Amniotic stem cell (primary cell): ENCODE data around the gene UTS2R.
"Not testable (repeated sequence)": the region's sequence is repeated elsewhere in the genome, so short reads cannot be mapped to it uniquely, and the experiment has no call there.

Source experiments
- DNase-seq: peaks from one replicate; lab custom pipeline; 2025; lab: John Stamatoyannopoulos, UW

The UTS2R gene

DNA sequence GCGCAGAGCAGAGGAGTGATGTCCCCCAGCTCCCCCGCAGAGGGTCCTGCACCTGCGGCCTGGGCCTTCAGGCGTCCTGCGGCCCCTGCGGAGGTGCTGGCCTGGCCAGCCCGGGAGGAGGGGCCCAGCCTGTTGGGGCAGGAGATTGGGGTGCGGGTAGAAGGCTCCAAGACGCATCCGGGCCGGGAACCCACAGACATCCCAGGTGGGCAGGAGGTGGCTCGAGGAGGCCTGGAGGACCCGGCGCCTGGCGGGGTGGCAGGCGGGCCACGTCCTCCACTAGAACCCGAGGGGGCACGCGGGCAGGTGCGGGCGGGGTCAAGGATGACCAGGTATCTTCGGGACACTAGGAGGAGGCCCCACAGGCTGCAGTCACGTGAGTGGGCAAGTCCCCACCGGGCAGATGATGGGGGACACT is 37.4 kb upstream of the UTS2R start:
- no peak for DNase-seq

DNA sequence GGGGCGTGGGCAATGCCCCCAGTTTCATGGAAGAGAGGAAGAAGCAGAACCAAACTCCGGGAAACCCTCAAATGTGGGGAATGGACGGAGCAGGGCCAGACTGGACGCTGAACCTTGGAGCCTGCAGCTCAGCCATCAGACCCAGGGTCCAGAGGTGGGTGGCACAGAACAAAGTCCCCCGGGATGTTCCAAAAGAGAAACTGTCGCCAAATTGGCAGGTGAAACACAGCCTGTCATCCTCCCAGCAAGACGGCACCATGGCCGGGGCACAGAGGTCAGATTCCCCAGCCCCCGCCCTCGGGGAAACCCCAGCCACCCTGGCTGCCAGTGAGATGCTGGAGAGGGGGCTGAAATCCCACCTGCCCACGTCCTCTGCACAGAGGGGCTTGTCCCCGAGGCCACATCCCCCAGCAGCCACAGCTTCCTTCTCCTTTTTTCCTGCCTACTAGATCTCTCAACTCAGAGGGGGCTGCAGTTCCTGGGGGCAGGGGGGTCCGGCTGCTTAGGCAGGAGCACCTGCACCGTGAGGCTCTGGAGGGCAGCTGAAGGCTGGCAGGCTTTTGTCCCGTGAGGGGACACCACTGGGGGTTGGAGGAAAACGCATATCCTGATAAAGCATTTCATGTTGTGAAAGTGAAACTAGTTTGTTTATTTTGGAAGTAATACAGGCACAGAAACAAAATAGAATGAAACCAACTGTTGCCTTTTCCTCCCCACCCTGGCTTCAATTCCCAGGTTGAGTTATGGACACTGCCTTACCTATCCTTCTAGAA is 36.8 kb upstream of the UTS2R start:
- no peak for DNase-seq

DNA sequence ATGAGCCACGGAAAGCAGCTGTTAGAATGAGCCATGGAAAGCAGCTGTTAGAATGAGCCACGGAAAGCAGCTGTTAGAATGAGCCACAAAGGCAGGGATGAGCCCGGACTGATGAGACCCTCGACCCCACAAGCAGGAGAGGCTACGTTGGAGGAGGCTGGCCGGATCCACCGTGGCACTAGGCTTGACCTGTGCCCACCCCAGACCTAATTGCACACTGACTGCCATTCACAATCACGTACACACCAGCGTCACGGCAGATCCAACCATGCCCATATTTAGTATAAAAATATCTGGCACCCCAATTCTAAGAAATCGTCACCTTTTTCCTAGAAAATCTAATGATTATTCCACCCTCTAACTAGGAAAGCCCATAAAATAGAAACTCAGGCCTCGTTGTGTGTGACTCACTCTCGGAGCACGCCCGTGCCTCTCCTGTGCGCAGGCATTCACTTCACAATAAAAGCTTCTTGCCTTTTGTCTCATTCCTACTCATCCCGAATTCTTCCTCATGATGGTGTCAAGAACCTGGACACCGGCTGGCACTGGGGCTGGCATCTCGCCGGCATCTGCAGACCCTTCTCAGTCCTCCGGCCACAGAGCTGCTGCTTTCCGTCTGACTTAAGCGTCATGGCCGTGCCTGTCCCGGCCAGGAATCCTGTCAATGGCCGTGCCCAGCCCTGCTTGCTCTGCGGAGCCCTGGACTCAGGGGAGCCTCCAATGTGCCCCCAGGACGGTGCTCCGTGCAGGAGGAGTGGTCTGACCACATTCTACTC is 32.5 kb upstream of the UTS2R start:
- no peak for DNase-seq

DNA sequence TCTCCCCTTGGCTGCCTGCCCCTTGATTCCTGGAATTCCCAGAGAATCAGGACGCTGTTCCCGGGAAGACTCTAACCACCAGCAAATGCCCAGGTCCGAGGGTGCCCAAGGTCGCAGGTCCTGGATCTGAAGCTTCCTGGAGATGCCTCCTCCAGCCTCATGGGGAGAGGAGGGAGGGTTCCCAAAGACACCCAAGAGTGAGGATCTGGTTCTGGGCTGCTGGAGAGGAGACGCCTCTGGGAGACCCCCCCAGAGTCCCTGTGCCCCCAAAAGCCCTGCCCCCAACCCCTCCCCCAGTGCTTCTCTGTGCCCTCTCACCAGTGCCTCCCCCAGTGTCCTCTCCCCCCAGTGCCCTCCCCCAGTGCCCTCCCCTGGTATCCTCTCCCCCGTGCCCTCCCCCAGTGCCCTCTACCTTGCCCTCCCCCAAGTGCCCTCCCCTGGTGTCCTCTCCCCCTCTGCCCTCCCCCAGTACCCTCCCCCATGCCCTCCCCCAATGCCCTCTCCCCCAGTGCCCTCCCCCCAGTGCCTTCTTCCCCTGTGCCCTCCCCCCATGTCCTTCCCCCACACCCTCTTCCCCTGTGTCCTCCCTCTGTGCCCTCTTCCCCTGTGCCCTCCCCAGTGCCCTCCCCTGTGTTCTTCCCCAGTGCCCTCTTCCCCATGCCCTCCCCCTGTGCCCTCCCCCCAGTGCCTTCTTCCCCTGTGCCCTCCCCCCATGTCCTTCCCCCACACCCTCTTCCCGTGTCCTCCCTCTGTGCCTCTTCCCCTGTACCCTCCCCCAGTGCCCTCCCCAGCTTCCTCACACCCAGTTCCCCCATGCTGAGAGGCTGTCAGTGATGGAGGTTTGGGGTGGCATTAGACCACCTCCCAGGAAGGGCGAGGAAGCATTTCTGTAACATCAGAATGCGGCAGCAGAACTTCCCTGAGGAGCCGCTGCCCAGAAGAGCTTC is 31.7 kb upstream of the UTS2R start:
- no peak for DNase-seq

- no peak for DNase-seq
These were observed 29.0 kb upstream of the UTS2R start for GRCh38 chr17:82342361-82343079.

DNA sequence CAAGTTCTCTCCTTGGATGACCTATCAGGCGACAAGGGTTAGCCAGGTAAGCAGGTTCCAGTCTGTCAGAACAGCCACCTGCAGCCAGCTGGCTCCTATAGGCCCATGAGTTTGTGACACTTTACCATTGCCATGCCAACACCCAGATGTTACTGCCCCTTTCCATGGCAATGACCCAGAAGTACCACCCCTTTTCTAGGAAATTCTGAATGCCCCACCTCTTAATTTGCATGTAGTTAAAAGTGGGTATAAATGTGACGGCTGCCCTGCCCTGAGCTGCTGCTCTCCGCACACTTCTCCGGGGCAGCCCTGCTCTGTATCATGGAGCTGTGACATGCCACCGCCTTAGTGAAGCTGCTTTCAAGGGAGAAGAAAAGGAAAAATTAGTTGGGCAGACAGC is 28.0 kb upstream of the UTS2R start:
- no peak for DNase-seq

DNA sequence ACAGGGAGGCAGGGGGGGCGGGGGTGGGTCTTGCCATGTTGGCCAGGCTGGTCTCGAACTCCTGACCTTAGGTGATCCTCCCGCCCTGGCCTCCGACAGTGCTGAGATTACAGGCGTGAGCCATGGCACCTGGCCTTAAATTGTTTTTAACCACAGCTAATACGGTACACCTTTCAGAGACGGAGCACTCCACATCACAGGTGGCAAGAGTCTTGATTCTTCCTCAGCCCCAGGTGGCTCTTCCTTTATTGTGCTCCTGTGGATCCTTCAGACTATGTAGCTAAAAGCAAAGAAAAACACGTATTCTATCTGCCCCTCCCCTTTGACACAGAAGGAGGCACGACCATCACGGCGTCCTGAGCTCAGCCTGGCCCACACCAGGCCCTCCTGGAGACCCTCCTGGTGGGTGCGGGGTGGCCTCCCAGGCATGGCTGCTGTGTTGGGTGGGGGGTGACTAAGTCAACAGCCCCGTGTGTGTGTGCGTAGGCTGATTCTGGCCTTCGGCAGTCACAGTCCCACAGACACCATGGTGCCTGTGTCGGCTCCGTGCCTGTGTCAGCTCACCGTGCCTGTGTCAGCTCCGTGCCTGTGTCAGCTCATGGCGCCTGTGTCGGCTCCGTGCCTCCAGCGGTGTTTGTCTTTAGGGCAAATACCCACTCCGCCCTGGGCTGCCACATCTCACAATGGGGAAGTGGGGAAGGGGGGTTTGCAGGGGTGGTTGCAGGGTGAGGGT is 27.2 kb upstream of the UTS2R start:
- DNase-seq: no peak

GRCh38 chr17:82345151-82345976 is 26.2 kb upstream of the UTS2R start:
- DNase-seq: no peak

DNA sequence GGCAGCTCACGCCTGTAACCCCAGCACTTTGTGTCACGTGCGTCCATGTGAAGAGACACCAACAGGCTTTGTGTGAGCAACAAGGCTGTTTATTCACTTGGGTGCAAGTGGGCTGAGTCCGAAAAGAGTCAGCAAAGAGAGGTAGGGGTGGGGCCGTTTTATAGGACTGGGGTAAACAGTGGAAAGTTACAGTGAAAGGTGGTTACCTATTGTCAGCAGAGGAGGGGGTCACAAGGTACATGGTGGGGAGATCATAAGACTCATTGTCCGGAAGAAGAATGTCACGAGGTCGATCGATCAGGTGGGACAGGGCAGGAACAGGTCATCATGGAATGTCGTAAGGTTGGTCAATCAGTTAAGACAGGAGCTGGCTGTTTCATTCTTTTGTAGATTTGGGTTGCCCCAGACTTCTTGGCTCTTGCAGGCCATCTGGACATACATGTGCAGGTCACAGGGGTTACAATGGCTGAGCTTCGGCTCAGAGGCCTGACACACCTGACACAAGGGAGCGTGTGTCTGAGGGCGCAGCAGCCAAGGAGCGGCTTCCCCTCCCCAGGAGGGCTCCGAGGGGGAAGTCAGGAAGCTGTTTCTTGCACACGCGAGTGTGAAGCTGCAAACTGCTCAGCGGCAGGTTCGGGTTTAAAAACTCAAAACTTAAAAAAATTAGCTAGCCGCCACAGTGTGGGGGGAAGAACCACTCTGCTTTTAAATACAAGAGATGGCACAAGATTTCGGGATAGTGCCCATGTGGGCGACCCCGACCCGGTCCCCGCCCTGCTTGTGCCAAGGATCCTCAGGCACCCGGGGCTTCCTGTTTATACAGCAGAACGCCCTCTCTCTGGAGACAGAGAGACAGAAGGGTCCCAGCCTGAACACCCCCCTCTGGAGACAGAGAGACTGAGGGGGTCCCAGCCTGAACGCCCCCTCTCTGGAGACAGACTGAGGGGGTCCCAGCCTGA is 24.9 kb upstream of the UTS2R start:
- no peak for DNase-seq

DNA sequence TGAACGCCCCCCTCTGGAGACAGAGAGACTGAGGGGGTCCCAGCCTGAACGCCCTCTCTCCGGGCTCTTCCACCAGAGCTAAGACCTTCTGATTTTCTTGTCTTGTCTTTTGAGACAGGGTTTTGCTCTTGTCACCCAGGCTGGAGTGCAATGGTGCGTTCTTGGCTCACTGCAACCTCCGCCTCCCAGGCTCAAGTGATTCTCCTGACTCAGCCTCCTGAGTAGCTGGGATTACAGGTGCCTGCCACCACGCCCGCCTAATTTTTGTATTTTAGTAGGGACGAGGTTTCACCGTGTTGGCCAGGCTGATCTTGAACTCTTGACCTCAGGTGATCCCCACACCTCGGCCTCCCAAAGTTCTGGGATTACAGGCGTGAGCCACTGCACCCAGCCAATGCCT is 23.6 kb upstream of the UTS2R start:
- DNase-seq: not testable (repeated sequence)

GRCh38 chr17:82348434-82348833 is 23.1 kb upstream of the UTS2R start:
- DNase-seq: no peak

GRCh38 chr17:82348866-82349265 is 22.7 kb upstream of the UTS2R start:
- no peak for DNase-seq

- DNase-seq: no peak
These were observed 22.3 kb upstream of the UTS2R start for GRCh38 chr17:82349287-82349701.

- no peak for DNase-seq
These were observed 21.2 kb upstream of the UTS2R start for GRCh38 chr17:82350182-82351030.

GRCh38 chr17:82351254-82351712 is 20.3 kb upstream of the UTS2R start:
- no peak for DNase-seq

DNA sequence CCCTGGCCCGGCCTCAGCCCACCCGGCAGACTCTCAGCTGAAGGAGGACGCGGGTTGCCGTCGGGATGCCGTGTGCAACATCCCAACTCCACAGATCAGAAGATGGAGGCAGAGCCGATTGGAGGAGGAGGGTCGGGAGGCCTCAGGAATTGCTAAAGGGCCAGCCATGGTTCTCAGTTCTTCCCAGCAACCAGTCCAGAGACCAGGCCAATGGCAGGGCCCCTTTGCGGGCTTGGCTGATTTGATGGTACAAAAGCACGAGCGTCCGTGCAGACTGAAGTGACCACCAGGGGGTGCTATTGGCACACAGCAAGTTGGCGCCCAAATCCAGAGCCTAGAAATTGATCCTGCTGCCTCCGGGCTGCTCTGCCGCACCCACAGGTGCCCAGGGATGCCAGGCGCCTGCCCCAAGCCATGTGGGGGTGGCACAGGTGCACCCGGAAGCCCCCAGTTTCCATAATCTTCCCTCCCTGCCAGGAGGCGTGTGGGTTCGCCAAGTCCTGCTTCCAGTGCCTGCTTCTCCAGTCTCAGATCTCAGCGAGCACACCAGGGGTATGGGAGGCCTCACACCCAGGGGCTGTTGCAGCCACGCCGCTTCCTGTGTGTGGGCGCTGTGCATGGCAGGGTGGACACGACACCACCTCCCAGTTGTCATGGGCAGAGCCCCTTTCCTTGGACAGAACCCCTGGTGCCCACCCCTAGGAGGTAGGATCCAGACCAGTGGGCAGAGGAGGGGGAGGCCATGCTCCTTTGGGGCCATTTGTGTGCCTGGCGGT is 19.7 kb upstream of the UTS2R start:
- peak; percentile 61 for DNase-seq

- DNase-seq: no peak
These were observed 18.1 kb upstream of the UTS2R start for GRCh38 chr17:82353484-82353883.
